HEK293T (cell line): ENCODE measurements around the gene HBZ.

Experiments used
- ARNT ChIP-seq: fragments of 450-650 bp; IDR thresholded peaks from 2 replicates; pipeline ENCODE4 v1.6.1; 2017; ENCODE audit warnings: mild to moderate bottlenecking
- ELF4 ChIP-seq: fragments of 450-650 bp; IDR thresholded peaks from 2 replicates; pipeline ENCODE4 v1.6.1; 2017; ENCODE audit warnings: antibody characterized with exemption
- FOXK2 ChIP-seq: fragments of 450-650 bp; IDR thresholded peaks from 2 replicates; pipeline ENCODE4 v1.6.1; 2016; ENCODE audit warnings: mild to moderate bottlenecking
- FOXM1 ChIP-seq: fragments of 450-650 bp; IDR thresholded peaks from 2 replicates; pipeline ENCODE4 v1.6.1; 2017; ENCODE audit warnings: mild to moderate bottlenecking, borderline replicate concordance
- HDGF ChIP-seq: fragments of 450-650 bp; IDR thresholded peaks from 2 replicates; pipeline ENCODE4 v1.6.1; 2017; ENCODE audit warnings: antibody characterized with exemption, borderline replicate concordance
- NFRKB ChIP-seq: fragments of 450-650 bp; IDR thresholded peaks from 2 replicates; pipeline ENCODE4 v1.6.1; 2016; ENCODE audit warnings: mild to moderate bottlenecking, moderate library complexity
- SP1 ChIP-seq: fragments of 450-650 bp; IDR thresholded peaks from 2 replicates; pipeline ENCODE4 v1.6.1; 2017
- SUZ12 ChIP-seq: fragments of 450-650 bp; IDR thresholded peaks from 2 replicates; pipeline ENCODE4 v1.6.1; 2016; ENCODE audit warnings: mild to moderate bottlenecking
- TARDBP ChIP-seq: fragments of 450-650 bp; IDR thresholded peaks from 2 replicates; pipeline ENCODE4 v1.6.1; 2016
- ZNF384 ChIP-seq: fragments of 450-650 bp; IDR thresholded peaks from 2 replicates; pipeline ENCODE4 v1.6.1; 2016
- TF ChIP-seq, protein P1 (sequence below): fragments of 450-650 bp; IDR thresholded peaks from 2 replicates; pipeline ENCODE4 v1.6.1; 2016

GRCh38 chr16:104355-104754 is 48.1 kb upstream of the HBZ start:
- no peak for TF ChIP-seq FOXK2
- TF ChIP-seq, protein P1, sequence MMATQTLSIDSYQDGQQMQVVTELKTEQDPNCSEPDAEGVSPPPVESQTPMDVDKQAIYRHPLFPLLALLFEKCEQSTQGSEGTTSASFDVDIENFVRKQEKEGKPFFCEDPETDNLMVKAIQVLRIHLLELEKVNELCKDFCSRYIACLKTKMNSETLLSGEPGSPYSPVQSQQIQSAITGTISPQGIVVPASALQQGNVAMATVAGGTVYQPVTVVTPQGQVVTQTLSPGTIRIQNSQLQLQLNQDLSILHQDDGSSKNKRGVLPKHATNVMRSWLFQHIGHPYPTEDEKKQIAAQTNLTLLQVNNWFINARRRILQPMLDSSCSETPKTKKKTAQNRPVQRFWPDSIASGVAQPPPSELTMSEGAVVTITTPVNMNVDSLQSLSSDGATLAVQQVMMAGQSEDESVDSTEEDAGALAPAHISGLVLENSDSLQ: no peak
- no peak for TF ChIP-seq ZNF384
- TF ChIP-seq SP1: no peak
- no peak for TF ChIP-seq TARDBP
- no peak for TF ChIP-seq NFRKB
- no peak for TF ChIP-seq SUZ12
- no peak for TF ChIP-seq ARNT
- TF ChIP-seq ELF4: no peak
- no peak for TF ChIP-seq FOXM1
- no peak for TF ChIP-seq HDGF
